Heart left ventricle (tissue), 16 donors: ENCODE results near the gene ANAPC10. TPM values are rescaled to one million over a fixed set of nuclear protein-coding genes. Genes with fewer than 3 reads are reported as not detected.
"Not testable (repeated sequence)": the region's sequence is repeated elsewhere in the genome, so short reads cannot be mapped to it uniquely, and the experiment has no call there.

ENCODE experiments used
- ATAC-seq, 4 donors: fragments of 200-7000 bp; cut with Tn5 transposase; one replicate each; pipeline ENCODE4 v1.9.1; 2020 to 2022; ENCODE audit warnings: moderate library complexity in 4 of 4, mild to moderate bottlenecking in 3 of 4, moderate number of reproducible peaks in 1 of 4
- DNase-seq, 5 donors: peaks; one replicate each; pipeline ENCODE4 v3.0.0-alpha.2; 2020
- H3K27ac ChIP-seq, 12 donors: fragments of 200-600 bp; sonication (generic) in 4 of 12; one replicate each; pipeline versions ENCODE4 v1.5.0 to v1.8.0; 2016 to 2022; ENCODE audit warnings: mild to moderate bottlenecking in 2 of 12
- H3K27me3 ChIP-seq, 9 donors: fragments of 200-600 bp; sonication (generic) in 2 of 9; one replicate each; pipeline versions ENCODE4 v1.5.1 to v1.8.0; 2016 to 2022; ENCODE audit warnings: mild to moderate bottlenecking in 3 of 9
- H3K36me3 ChIP-seq, 9 donors: fragments of 200-600 bp; sonication (generic) in 2 of 9; one replicate each; pipeline versions ENCODE4 v1.5.0 to v1.8.0; 2018 to 2022; ENCODE audit warnings: mild to moderate bottlenecking in 2 of 9
- H3K4me1 ChIP-seq, 12 donors: fragments of 200-600 bp; sonication (generic) in 4 of 12; one replicate each; pipeline versions ENCODE4 v1.5.0 to v1.8.0; 2016 to 2022; ENCODE audit warnings: mild to moderate bottlenecking in 3 of 12
- H3K4me3 ChIP-seq, 12 donors: fragments of 200-600 bp; sonication (generic) in 4 of 12; one replicate each; pipeline versions ENCODE4 v1.5.0 to v1.8.0; 2017 to 2022; ENCODE audit warnings: mild to moderate bottlenecking in 9 of 12, moderate library complexity in 4 of 12
- H3K9me3 ChIP-seq, 12 donors: fragments of 200-600 bp; sonication (generic) in 4 of 12; one replicate each; pipeline versions ENCODE4 v1.5.0 to v1.8.0; 2016 to 2022; ENCODE audit warnings: mild to moderate bottlenecking in 1 of 12
- POLR2A ChIP-seq, 2 donors: fragments of 450-650 bp; IDR thresholded peaks; one replicate each; pipeline ENCODE4 v1.6.1; 2017; ENCODE audit warnings: antibody characterized with exemption in 2 of 2, mild to moderate bottlenecking in 2 of 2, moderate library complexity in 2 of 2
- WGBS, 4 donors: extraction: QIAGEN DNeasy Blood & Tissue Kit in 2 of 4; methylation state at CpG; one replicate each; pipeline versions ENCODE4 v1.1.5 to v1.1.7; 2013 to 2018; 5-methylcytosine and 5-hydroxymethylcytosine counted together
- intact Hi-C, 10 donors: fragments of 100-400 bp; cut with DNase I; formaldehyde crosslinking; loops; one replicate each; pipeline versions ENCODE4 v1.11.1 to v1.14.2; 2022
- polyA plus RNA-seq, 2 donors: library from polyadenylated mRNA; stranded (reverse); fragments of 200-250 nt; gene quantifications; one replicate each; pipeline ENCODE4 v1.2.3, GENCODE V29; 2013
- total RNA-seq, 9 donors: library from RNA; depleted of rRNA in 2 of 9; stranded (reverse); fragments of >200 nt in 2 of 9; fragmentation: NEBNext Ultra II Directional in 3 of 9; extraction: Animal tissue kit (Norgen Biotek cat#: 25700) in 3 of 9; gene quantifications; one replicate each; pipeline versions ENCODE4 v1.1.0 to v1.2.4, GENCODE V29; 2016 to 2023
- TF ChIP-seq, protein P1 (sequence below), 12 donors: fragments of 200-600 bp; sonication (generic) in 4 of 12; IDR thresholded peaks; one replicate each; pipeline versions ENCODE4 v1.5.0 to v1.8.0; 2018 to 2022; ENCODE audit warnings: antibody characterized with exemption in 12 of 12, mild to moderate bottlenecking in 5 of 12
- donor health status: ischemic (EF 13 %, LVEDD 7.1; RV severe dilation, severe dysfunction).
- donor health status: healthy with polysubstance abuse.
- donor health status: DM: no; HTN: yes; CAD: no.
- donor health status: DM: no; HTN: no; CAD: no.
- donor health status: ischemic (EF 25% LVEDD 6.9; RV normal size, moderate dysfunction).
- donor health status: ischemic (EF 25% LVEDD 5.7; RV mildly dilated, moderate dysfunction).
- donor health status: healthy.
- donor health status: DM: yes; HTN: yes; CAD: no.
- donor health status: ischemic (EF 35%, LVEDD 5.7; RV mildly dilated, moderate dysfunction).
- donor health status: nonischemic (EF 11% LVEDD 7.7; RV severe dilation, severe dysfunction).
- donor health status: DM: yes; HTN: yes; CAD: no.
- donor health status: PGD.
- donor health status: ischemic (EF 29% LVEDD 5.4; RV normal size, mild dysfunction).
- donor health status: nonischemic (EF 23%, LVEDD 6.1; RV moderate dilation, normal function).

The ANAPC10 gene
- total and polyA plus RNA-seq, 11 donors, result 12.3 to 26.9 (median 13.6) TPM

GRCh38 chr4:145001635-145002034 is 96.4 kb downstream of the ANAPC10 start:
- intact Hi-C loops, result no loop called here

GRCh38 chr4:145000656-145001055 is 97.3 kb downstream of the ANAPC10 start:
- intact Hi-C loops, ATAC-seq, H3K36me3 ChIP-seq, DNase-seq, H3K4me1 ChIP-seq, H3K27me3 ChIP-seq, H3K27ac ChIP-seq, H3K4me3 ChIP-seq: not testable (repeated sequence)
- peaks cover 0 to 19% (median 0%) of the 10 kb centered on the region in 12 donors for H3K9me3 ChIP-seq
- WGBS, 4 donors, result 93 to 98% (median 96%) methylated on average over 5 of the region's 5 CpGs

More at GRCh38 chr4:145001635-145002034, 96.4 kb downstream of the ANAPC10 start:
- TF ChIP-seq, protein P1, sequence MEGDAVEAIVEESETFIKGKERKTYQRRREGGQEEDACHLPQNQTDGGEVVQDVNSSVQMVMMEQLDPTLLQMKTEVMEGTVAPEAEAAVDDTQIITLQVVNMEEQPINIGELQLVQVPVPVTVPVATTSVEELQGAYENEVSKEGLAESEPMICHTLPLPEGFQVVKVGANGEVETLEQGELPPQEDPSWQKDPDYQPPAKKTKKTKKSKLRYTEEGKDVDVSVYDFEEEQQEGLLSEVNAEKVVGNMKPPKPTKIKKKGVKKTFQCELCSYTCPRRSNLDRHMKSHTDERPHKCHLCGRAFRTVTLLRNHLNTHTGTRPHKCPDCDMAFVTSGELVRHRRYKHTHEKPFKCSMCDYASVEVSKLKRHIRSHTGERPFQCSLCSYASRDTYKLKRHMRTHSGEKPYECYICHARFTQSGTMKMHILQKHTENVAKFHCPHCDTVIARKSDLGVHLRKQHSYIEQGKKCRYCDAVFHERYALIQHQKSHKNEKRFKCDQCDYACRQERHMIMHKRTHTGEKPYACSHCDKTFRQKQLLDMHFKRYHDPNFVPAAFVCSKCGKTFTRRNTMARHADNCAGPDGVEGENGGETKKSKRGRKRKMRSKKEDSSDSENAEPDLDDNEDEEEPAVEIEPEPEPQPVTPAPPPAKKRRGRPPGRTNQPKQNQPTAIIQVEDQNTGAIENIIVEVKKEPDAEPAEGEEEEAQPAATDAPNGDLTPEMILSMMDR (IDR thresholded peaks at IDR 0.05), result no peak
- TF ChIP-seq POLR2A (IDR thresholded peaks at IDR 0.05), result no peak
- no peaks in the 10 kb centered on the region for H3K27me3 ChIP-seq
- no peaks in the 10 kb centered on the region for H3K36me3 ChIP-seq
- ATAC-seq, result no peak
- H3K4me3 ChIP-seq, result no peak overlapping the region
- no peak for DNase-seq
- peaks cover 0 to 9% (median 0%) of the 10 kb centered on the region in 12 donors for H3K4me1 ChIP-seq
- 62 to 85% (median 81%) methylated on average over 3 of the region's 3 CpGs for WGBS, 4 donors
- H3K9me3 ChIP-seq, result peaks cover 0 to 19% (median 0%) of the 10 kb centered on the region in 12 donors
- H3K27ac ChIP-seq, result no peak overlapping the region

GRCh38 chr4:144989306-144989705 is 108.7 kb downstream of the ANAPC10 start:
- DNase-seq (no peak), ATAC-seq (no peak)
- intact Hi-C loops, result no loop called here
- Histone ChIP-seq H3K9me3 (peaks cover 0 to 3% (median 0%) of the 10 kb centered on the region in 12 donors), H3K27ac (no peak overlapping the region), H3K36me3 (peaks cover 0 to 8% (median 0%) of the 10 kb centered on the region in 9 donors), H3K4me3 (no peak overlapping the region), H3K27me3 (no peaks in the 10 kb centered on the region), H3K4me1 (peaks cover 0 to 8% (median 0%) of the 10 kb centered on the region in 12 donors)
- WGBS, 4 donors, result 82 to 90% (median 85%) methylated on average over 2 of the region's 2 CpGs
- no peak for TF ChIP-seq POLR2A (IDR thresholded peaks at IDR 0.05)
- TF ChIP-seq, protein P1 (IDR thresholded peaks at IDR 0.05), result no peak

DNA sequence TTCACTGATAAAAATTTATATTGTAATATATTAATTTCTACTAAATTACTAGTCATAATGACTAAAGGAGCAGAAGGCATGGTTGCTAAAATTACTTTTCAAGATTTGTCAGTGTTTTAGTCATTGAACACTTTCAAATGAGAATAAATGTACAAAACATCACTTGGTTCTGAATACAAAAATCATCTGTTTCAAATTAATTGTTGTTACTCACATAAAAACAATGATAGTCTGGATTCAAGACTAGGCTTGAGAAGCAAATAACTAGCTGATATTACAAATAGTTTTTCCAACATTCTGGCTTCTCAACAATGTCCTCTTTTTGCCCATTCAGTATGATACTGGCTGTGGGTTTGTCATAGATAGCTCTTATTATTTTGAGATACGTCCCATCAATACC is 112.5 kb downstream of the ANAPC10 start:
- no peak overlapping the region for H3K27ac ChIP-seq
- intact Hi-C loops, result no loop called here
- no peaks in the 10 kb centered on the region for H3K36me3 ChIP-seq
- no peak overlapping the region for H3K4me3 ChIP-seq
- H3K27me3 ChIP-seq, result no peaks in the 10 kb centered on the region
- TF ChIP-seq, protein P1 (IDR thresholded peaks at IDR 0.05), result no peak
- TF ChIP-seq POLR2A (IDR thresholded peaks at IDR 0.05), result no peak
- ATAC-seq, result no peak
- WGBS, 4 donors, result 82 to 94% (median 88%) methylated on average over 1 of the region's 1 CpG
- no peak for DNase-seq
- peaks cover 0 to 3% (median 0%) of the 10 kb centered on the region in 12 donors for H3K4me1 ChIP-seq
- peaks cover 0 to 17% (median 3%) of the 10 kb centered on the region in 12 donors for H3K9me3 ChIP-seq

DNA sequence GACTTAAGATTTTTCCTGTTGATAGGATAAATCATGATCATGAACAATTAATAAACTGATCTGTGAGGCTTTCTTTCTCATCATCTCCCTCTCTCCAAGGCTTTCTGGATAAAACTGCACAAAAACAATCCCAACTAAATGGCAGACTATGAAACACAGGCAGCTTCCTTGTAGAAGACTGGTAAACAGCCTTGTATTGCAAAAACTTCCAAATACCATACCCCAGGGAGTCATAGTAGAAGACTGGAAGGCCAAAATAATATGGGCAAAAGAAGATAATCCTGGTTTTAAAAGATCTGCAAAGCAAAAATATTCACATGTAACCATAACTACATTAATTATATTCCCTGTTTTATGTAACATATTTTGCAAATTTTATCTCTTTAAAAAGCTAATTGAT is 113.0 kb downstream of the ANAPC10 start:
- H3K27ac ChIP-seq, result no peak overlapping the region
- intact Hi-C loops, result no loop called here
- DNase-seq, result no peak
- H3K36me3 ChIP-seq, result no peaks in the 10 kb centered on the region
- H3K4me1 ChIP-seq, result no peaks in the 10 kb centered on the region
- H3K27me3 ChIP-seq, result no peaks in the 10 kb centered on the region
- H3K9me3 ChIP-seq, result peaks cover 0 to 22% (median 4%) of the 10 kb centered on the region in 12 donors
- no peak for TF ChIP-seq POLR2A (IDR thresholded peaks at IDR 0.05)
- TF ChIP-seq, protein P1 (IDR thresholded peaks at IDR 0.05), result no peak
- no peak for ATAC-seq
- H3K4me3 ChIP-seq, result no peak overlapping the region
